ENCODE data around the gene TMEM214. TPM values are rescaled to one million over a fixed set of nuclear protein-coding genes. Genes with fewer than 3 reads are reported as not detected.

Gene TMEM214
- total and polyA plus RNA-seq, 7 donors, result 29.4 to 50.4 (median 35.8) TPM

DNA sequence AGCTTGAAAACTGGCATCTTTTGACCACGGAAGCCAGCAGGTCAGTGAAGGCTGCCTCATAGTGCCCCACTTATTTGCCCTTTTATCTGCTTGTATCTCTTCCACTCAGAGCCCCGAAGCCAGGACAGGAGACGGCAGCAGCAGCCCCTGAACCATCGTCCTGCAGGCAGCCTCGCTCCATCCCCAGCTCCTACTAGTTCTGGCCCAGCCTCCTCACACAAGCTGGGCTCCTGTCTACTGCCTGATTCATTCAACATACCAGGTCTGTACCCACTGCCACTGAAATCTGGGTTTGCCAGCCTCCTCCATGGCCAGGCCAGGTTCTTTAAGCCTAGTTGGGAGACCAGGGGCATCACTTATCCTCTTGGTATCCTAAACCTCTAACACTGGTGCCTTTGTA lies 34.6 kb downstream of the TMEM214 start:
- no peak overlapping the region for H3K27ac ChIP-seq
- no peak for ATAC-seq
- H3K4me1 ChIP-seq, result peaks cover 23% of the 10 kb centered on the region
- intact Hi-C loops (cut with DNase I), result no loop called here
- DNase-seq, result no peak
- WGBS, 3 donors, result 90 to 93% (median 93%) methylated on average over 5 of the region's 5 CpGs
- no peaks in the 10 kb centered on the region for H3K27me3 ChIP-seq (ENCODE audit: insufficient read depth in 3 of 3, low read length in 2 of 3)
- TF ChIP-seq, protein P1, sequence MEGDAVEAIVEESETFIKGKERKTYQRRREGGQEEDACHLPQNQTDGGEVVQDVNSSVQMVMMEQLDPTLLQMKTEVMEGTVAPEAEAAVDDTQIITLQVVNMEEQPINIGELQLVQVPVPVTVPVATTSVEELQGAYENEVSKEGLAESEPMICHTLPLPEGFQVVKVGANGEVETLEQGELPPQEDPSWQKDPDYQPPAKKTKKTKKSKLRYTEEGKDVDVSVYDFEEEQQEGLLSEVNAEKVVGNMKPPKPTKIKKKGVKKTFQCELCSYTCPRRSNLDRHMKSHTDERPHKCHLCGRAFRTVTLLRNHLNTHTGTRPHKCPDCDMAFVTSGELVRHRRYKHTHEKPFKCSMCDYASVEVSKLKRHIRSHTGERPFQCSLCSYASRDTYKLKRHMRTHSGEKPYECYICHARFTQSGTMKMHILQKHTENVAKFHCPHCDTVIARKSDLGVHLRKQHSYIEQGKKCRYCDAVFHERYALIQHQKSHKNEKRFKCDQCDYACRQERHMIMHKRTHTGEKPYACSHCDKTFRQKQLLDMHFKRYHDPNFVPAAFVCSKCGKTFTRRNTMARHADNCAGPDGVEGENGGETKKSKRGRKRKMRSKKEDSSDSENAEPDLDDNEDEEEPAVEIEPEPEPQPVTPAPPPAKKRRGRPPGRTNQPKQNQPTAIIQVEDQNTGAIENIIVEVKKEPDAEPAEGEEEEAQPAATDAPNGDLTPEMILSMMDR (IDR thresholded peaks at IDR 0.05), result no peak
- H3K4me3 ChIP-seq, result no peak overlapping the region
- H3K36me3 ChIP-seq (ENCODE audit: insufficient read depth in 1 of 2, low read depth in 1 of 2), result peaks cover 6 to 55% of the 10 kb centered on the region in 2 donors
- no peaks in the 10 kb centered on the region for H3K9me3 ChIP-seq

DNA sequence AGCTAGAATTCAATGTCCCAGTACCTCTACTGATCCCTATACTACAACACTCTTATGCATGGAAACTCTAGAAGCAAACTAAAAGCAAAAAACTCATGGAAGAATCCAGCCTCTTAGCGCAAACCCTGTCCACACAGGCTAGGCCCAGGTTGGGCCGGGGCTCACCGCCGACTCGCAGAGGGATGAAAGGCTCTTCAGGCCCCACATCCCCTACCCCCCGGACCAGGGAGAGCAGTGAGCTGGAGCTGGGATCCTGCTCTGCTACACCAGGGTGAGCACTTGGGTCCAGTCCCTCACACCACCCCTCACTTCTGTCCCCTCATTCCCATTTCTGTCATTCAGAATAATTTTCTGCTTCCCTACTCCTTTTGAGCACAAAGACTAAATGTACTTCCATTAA lies 36.7 kb downstream of the TMEM214 start:
- H3K4me3 ChIP-seq, result no peak overlapping the region

DNA sequence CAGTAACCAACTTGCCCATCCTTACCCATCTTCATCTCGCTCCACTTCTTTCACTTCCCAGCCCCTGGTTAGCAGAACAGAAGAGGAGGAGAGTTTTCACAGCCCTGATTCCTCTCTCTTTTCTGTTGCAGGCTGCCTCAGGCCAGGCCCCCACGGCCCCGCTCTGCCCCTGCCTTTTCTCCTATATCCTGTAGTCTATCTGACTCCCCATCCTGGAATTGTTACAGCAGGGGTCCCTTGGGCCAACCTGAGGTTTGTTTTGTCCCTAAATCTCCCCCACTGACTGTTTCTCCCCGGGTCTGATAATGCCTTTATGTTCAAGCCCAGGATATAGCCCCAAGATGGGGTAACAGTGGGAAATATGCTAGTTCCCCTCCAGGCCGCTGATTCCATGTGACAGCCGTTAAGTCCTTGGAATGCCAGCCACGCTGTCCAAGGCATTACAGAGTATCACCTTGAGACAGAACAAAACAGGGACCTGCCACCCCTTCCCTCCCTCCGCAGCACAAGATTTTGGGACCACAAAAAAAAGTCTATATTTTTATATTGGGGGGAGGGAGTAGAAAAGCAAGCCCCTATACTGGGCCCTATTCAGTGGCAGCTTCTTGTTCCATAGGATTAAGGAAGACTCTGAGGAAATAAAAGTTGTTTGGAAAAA lies 37.3 kb downstream of the TMEM214 start:
- no peaks in the 10 kb centered on the region for H3K9me3 ChIP-seq
- H3K4me3 ChIP-seq, result peak overlapping the region; percentile 90
- no peak overlapping the region for H3K27ac ChIP-seq
- H3K27me3 ChIP-seq (ENCODE audit: insufficient read depth in 3 of 3, low read length in 2 of 3), result no peaks in the 10 kb centered on the region
- intact Hi-C loops (cut with DNase I), result loop anchor here in 1 of 2 donors (2.0 kb wide), 1 partner anchor 17 kb away; no protein-coding TSS in a partner anchor
- ATAC-seq, result no peak
- TF ChIP-seq, protein P1 (IDR thresholded peaks at IDR 0.05), result no peak
- H3K36me3 ChIP-seq (ENCODE audit: insufficient read depth in 1 of 2, low read depth in 1 of 2), result peaks cover 6 to 48% of the 10 kb centered on the region in 2 donors
- H3K4me1 ChIP-seq, result peaks cover 16% of the 10 kb centered on the region
- DNase-seq, result no peak
- WGBS, 3 donors, result 76 to 80% (median 79%) methylated on average over 8 of the region's 8 CpGs

More for the DNA sequence above, 36.7 kb downstream of the TMEM214 start:
- DNase-seq (no peak), ATAC-seq (no peak)
- 86 to 94% (median 94%) methylated on average over 6 of the region's 6 CpGs for WGBS, 3 donors
- Histone ChIP-seq H3K4me1 (peaks cover 16% of the 10 kb centered on the region), H3K27me3 (ENCODE audit: insufficient read depth in 3 of 3, low read length in 2 of 3) (no peaks in the 10 kb centered on the region), H3K27ac (no peak overlapping the region), H3K9me3 (no peaks in the 10 kb centered on the region), H3K36me3 (ENCODE audit: insufficient read depth in 1 of 2, low read depth in 1 of 2) (peaks cover 6 to 50% of the 10 kb centered on the region in 2 donors)
- TF ChIP-seq, protein P1 (IDR thresholded peaks at IDR 0.05), result no peak
- intact Hi-C loops (cut with DNase I), result no loop called here

DNA sequence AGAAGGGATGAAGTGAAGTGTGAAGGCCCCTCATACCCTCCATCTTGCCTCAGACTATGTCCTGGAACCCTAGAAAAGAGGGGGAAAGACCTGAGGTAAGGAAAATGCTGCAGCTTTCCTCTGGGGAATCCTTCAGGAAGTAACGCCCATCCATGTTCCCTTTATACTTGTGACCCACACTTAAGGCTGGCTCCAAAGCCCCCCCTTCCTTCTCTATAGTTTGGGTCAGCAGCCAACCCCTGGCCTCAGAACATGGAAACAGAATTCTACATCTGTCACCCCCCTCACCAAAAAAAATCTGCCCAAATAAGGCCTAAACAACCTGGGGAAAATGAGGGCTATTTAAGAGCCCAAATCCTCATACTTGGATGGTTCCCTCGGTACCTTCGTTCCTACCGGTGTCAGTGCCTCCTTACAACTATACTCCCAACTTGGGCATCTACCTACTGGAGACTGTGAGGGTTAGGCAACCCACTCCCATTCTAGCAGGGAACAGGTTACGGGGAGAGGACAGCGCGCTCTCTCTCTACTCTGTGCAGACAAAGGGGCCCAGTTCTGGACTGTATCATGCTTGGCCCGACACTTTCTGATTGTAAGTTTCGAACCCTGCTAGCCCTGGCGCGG lies 38.0 kb downstream of the TMEM214 start:
- Histone ChIP-seq H3K36me3 (ENCODE audit: insufficient read depth in 1 of 2, low read depth in 1 of 2) (peaks cover 6 to 41% of the 10 kb centered on the region in 2 donors), H3K4me3 (peak overlapping the region; percentile 90), H3K4me1 (peaks cover 16% of the 10 kb centered on the region), H3K27me3 (ENCODE audit: insufficient read depth in 3 of 3, low read length in 2 of 3) (no peaks in the 10 kb centered on the region), H3K9me3 (no peaks in the 10 kb centered on the region), H3K27ac (peak overlapping the region; percentile 88)
- WGBS, 3 donors, result 2 to 4% (median 3%) methylated on average over 11 of the region's 11 CpGs
- ATAC-seq (peak; percentile 2 to 7 (median 2)), DNase-seq (no peak)
- TF ChIP-seq, protein P1 (IDR thresholded peaks at IDR 0.05), result no peak
- intact Hi-C loops (cut with DNase I), result loop anchor here in 1 of 2 donors (2.0 kb wide), 1 partner anchor 18 kb away; no protein-coding TSS in a partner anchor
